AG09309 (cell line): ENCODE results near the gene SYNRG.

Experiments
- DNase-seq: peaks from one replicate; pipeline ENCODE4 v3.0.0-alpha.2; 2010; ENCODE audit warnings: low read depth
- H3K4me3 ChIP-seq: 2 replicates; pipeline ENCODE4 v1.5.1; 2011; ENCODE audit warnings: mild to moderate bottlenecking, low read depth, low read length, moderate library complexity; ENCODE audit not compliant: control insufficient read depth
- CTCF ChIP-seq: IDR thresholded peaks from 2 replicates; pipeline ENCODE4 v1.5.1; 2011; ENCODE audit warnings: mild to moderate bottlenecking, low read depth, low read length, inconsistent platforms; ENCODE audit not compliant: insufficient read depth, control insufficient read depth; ENCODE audit errors: missing control alignments

Gene SYNRG

GRCh38 chr17:37479025-37479424 is 130.2 kb downstream of the SYNRG start:
- no peak for DNase-seq
- no peak overlapping the region for H3K4me3 ChIP-seq
- no peak for TF ChIP-seq CTCF

GRCh38 chr17:37478187-37478586 is 131.0 kb downstream of the SYNRG start:
- peak; percentile 77 for DNase-seq
- no peak for TF ChIP-seq CTCF
- H3K4me3 ChIP-seq: no peak overlapping the region

- no peak overlapping the region for H3K4me3 ChIP-seq
- DNase-seq: no peak
- no peak for TF ChIP-seq CTCF
Observed at GRCh38 chr17:37476431-37477120, 132.6 kb downstream of the SYNRG start.

- DNase-seq: no peak
- no peak overlapping the region for H3K4me3 ChIP-seq
- no peak for TF ChIP-seq CTCF
Observed at GRCh38 chr17:37475731-37476420, 133.3 kb downstream of the SYNRG start.

- DNase-seq: no peak
- TF ChIP-seq CTCF: no peak
- no peak overlapping the region for H3K4me3 ChIP-seq
Observed at GRCh38 chr17:37470181-37470580, 139.0 kb downstream of the SYNRG start.

- DNase-seq: no peak
- TF ChIP-seq CTCF: no peak
- H3K4me3 ChIP-seq: no peak overlapping the region
Observed at GRCh38 chr17:37466471-37466870, 142.7 kb downstream of the SYNRG start.
